Fibroblast of mammary gland (primary cell): ENCODE measurements around the gene LRP2.

Source experiments
- DNase-seq: peaks from one replicate; pipeline ENCODE4 v3.0.0-alpha.2; 2010; ENCODE audit warnings: low read depth
- H3K4me3 ChIP-seq: 2 replicates; pipeline ENCODE4 v1.5.1; 2011; ENCODE audit warnings: low read depth, mild to moderate bottlenecking, low read length, moderate library complexity; ENCODE audit not compliant: control insufficient read depth
- TF ChIP-seq, protein P1 (sequence below): conservative IDR thresholded peaks from 2 replicates; pipeline ENCODE4 v1.5.1; 2011; ENCODE audit warnings: low read depth, low read length, inconsistent platforms; ENCODE audit not compliant: control insufficient read depth, insufficient read depth

LRP2 gene

DNA sequence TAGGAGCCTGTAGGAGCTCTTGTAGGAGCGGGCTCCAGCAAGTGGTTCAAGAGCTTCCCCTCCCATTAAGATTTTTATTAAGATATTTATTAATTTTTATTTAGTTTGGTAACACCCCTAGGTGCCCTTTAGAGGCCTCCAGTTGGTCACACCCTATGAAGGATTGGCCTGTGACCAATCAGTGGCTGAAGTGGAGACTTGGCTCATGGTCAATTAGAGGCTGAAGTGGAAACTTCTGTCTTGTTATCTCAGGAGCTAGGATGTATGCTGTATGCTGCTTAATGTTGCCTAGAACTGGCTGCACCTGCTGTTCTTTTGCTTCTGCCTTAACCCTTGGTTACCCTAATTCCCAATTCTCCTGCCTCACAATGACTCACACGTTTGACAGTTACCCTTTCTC, 244.3 kb downstream of the LRP2 start:
- H3K4me3 ChIP-seq = no peak overlapping the region

GRCh38 chr2:169116993-169117392, 245.3 kb downstream of the LRP2 start:
- H3K4me3 ChIP-seq = no peak overlapping the region
- no peak for DNase-seq
- TF ChIP-seq, protein P1, sequence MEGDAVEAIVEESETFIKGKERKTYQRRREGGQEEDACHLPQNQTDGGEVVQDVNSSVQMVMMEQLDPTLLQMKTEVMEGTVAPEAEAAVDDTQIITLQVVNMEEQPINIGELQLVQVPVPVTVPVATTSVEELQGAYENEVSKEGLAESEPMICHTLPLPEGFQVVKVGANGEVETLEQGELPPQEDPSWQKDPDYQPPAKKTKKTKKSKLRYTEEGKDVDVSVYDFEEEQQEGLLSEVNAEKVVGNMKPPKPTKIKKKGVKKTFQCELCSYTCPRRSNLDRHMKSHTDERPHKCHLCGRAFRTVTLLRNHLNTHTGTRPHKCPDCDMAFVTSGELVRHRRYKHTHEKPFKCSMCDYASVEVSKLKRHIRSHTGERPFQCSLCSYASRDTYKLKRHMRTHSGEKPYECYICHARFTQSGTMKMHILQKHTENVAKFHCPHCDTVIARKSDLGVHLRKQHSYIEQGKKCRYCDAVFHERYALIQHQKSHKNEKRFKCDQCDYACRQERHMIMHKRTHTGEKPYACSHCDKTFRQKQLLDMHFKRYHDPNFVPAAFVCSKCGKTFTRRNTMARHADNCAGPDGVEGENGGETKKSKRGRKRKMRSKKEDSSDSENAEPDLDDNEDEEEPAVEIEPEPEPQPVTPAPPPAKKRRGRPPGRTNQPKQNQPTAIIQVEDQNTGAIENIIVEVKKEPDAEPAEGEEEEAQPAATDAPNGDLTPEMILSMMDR = no peak

More for the DNA sequence above, 244.3 kb downstream of the LRP2 start:
- TF ChIP-seq, protein P1 = no peak
- no peak for DNase-seq

GRCh38 chr2:169116327-169116726, 246.0 kb downstream of the LRP2 start:
- no peak overlapping the region for H3K4me3 ChIP-seq
- no peak for DNase-seq
- TF ChIP-seq, protein P1 = no peak

- no peak overlapping the region for H3K4me3 ChIP-seq
- TF ChIP-seq, protein P1 = no peak
Measured at GRCh38 chr2:169114056-169114455, 248.3 kb downstream of the LRP2 start.

GRCh38 chr2:169112841-169113240, 249.5 kb downstream of the LRP2 start:
- TF ChIP-seq, protein P1 = no peak
- H3K4me3 ChIP-seq = no peak overlapping the region
- no peak for DNase-seq

More at GRCh38 chr2:169114056-169114455, 248.3 kb downstream of the LRP2 start:
- no peak for DNase-seq

DNA sequence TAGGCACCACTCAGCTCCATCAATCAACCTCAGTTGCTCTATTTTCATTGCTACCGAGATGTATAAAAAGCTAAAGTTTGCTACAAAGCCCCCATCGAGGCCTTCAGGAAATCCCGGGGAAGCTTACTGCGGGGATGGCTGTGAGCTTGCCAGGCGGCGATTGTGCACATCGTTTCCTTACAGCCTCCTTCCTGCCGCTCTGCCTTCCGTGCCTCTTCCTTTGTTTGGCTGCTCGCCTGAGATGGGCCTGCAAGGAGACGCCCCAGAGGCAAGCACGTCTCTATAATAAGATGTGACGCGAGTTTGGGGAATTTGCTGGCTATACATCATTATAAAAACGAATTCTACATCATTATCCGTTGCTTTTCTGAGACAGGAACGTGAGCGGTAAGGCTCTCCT, 251.4 kb downstream of the LRP2 start:
- no peak for DNase-seq
- TF ChIP-seq, protein P1 = no peak
- H3K4me3 ChIP-seq = no peak overlapping the region

- no peak overlapping the region for H3K4me3 ChIP-seq
- TF ChIP-seq, protein P1 = no peak
- no peak for DNase-seq
Measured at GRCh38 chr2:169110419-169110818, 251.9 kb downstream of the LRP2 start.
